Neural crest cell (in vitro differentiated cells): ENCODE results near the gene PSMB2. TPM values are rescaled to one million over a fixed set of nuclear protein-coding genes. Genes with fewer than 3 reads are reported as not detected.

ENCODE experiments used
- DNase-seq: peaks from one replicate; pipeline ENCODE4 v3.0.0; 2021; ENCODE audit warnings: low read depth, mixed read lengths, low spot score
- H3K27ac Mint-ChIP-seq: one replicate; pipeline ENCODE4 v1.8.0; 2021; ENCODE audit warnings: mild to moderate bottlenecking, mixed read lengths; ENCODE audit not compliant: unreplicated experiment
- H3K27me3 Mint-ChIP-seq: 2 replicates; pipeline ENCODE4 v1.8.0; 2021; ENCODE audit warnings: low read depth, mild to moderate bottlenecking, mixed read lengths
- H3K36me3 Mint-ChIP-seq: 2 replicates; pipeline ENCODE4 v1.8.0; 2021; ENCODE audit warnings: low read depth, mild to moderate bottlenecking, mixed read lengths
- H3K4me1 Mint-ChIP-seq: 2 replicates; pipeline ENCODE4 v1.8.0; 2021; ENCODE audit warnings: mixed read lengths
- H3K4me3 Mint-ChIP-seq: one replicate; pipeline ENCODE4 v1.8.0; 2021; ENCODE audit warnings: mild to moderate bottlenecking, mixed read lengths
- H3K9me3 Mint-ChIP-seq: 2 replicates; pipeline ENCODE4 v1.8.0; 2021; ENCODE audit warnings: mixed read lengths
- total RNA-seq: library from RNA; stranded (reverse); gene quantifications from 2 replicates; pipeline ENCODE4 v1.2.1, GENCODE V29; 2021
- TF ChIP-seq, protein P1 (sequence below): fragments of 200-600 bp; sonication (generic); conservative IDR thresholded peaks from 2 replicates; pipeline ENCODE4 v1.5.0; 2021; ENCODE audit warnings: antibody characterized with exemption, mild to moderate bottlenecking

Gene PSMB2
- total RNA-seq, 1 donor from 2014 or later, result 104 TPM

DNA sequence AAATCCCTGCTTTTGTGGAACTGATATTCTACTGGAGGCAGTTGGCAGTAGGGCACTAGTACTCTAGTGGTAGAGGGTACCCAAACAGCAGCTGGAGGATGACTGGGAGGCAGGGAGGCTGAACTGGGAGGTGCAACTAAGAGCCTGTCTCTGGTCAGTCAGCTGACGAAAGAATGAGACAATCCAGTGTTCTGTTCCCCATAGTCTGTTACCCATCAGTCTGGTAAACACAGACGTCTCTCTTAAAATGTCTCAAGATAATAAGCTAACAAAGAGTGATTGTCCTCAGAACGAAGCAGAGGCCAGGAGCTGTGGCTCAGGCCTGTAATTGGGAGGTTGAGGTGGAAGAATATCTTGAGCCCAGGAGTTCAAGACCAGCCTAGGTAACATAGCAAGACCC, 37.9 kb downstream of the PSMB2 start:
- DNase-seq, result no peak
- Mint-ChIP-seq H3K36me3 (peaks cover 28% of the 10 kb centered on the region), H3K4me1 (peaks cover 39% of the 10 kb centered on the region), H3K9me3 (peaks cover 4% of the 10 kb centered on the region), H3K4me3 (no peak overlapping the region), H3K27me3 (no peaks in the 10 kb centered on the region), H3K27ac (no peak overlapping the region)
- TF ChIP-seq, protein P1, sequence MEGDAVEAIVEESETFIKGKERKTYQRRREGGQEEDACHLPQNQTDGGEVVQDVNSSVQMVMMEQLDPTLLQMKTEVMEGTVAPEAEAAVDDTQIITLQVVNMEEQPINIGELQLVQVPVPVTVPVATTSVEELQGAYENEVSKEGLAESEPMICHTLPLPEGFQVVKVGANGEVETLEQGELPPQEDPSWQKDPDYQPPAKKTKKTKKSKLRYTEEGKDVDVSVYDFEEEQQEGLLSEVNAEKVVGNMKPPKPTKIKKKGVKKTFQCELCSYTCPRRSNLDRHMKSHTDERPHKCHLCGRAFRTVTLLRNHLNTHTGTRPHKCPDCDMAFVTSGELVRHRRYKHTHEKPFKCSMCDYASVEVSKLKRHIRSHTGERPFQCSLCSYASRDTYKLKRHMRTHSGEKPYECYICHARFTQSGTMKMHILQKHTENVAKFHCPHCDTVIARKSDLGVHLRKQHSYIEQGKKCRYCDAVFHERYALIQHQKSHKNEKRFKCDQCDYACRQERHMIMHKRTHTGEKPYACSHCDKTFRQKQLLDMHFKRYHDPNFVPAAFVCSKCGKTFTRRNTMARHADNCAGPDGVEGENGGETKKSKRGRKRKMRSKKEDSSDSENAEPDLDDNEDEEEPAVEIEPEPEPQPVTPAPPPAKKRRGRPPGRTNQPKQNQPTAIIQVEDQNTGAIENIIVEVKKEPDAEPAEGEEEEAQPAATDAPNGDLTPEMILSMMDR, result no peak

DNA sequence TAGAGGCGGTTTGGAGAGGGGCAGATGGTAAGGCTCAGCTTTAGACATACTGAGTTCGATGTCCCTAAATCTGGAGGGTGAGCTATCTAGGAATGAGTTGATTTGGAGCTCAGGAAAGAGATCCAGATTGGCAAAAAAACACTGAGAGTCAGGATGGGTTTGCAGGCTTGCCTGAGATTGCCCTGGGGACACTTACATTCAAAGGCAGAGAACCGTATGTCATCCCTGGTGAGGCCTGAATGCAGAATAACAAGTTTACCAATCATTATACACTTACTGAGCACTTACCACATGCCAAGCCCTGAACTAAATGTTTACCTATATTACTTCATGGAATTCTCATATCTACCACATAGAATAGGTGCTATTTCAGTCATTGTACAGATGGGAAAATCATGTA, 40.7 kb downstream of the PSMB2 start:
- H3K27ac Mint-ChIP-seq, result peak overlapping the region; percentile 47
- no peaks in the 10 kb centered on the region for H3K9me3 Mint-ChIP-seq
- H3K4me1 Mint-ChIP-seq, result peaks cover 30% of the 10 kb centered on the region
- H3K36me3 Mint-ChIP-seq, result peaks cover 12% of the 10 kb centered on the region
- TF ChIP-seq, protein P1, result no peak
- H3K27me3 Mint-ChIP-seq, result no peaks in the 10 kb centered on the region
- DNase-seq, result no peak
- H3K4me3 Mint-ChIP-seq, result no peak overlapping the region

DNA sequence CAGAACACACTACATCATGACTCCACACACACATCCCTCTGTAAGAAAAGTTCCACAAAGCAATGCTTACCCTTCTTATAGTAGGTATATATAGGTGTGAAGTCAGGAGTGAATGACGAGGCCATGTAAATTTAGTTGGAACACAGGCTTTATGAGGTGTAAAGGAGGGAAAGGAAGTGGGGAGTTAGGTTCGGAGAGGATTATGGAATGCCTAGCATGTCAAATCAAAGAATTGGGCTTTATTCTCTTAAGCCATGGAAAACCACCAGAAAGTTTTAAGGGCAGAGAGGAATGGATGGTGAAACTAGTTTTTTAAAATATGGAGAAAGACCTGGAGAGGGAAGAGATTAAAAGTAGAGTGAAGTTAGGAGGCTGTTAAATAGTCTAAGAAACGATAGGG, 41.9 kb downstream of the PSMB2 start:
- TF ChIP-seq, protein P1, result no peak
- no peaks in the 10 kb centered on the region for H3K9me3 Mint-ChIP-seq
- H3K4me3 Mint-ChIP-seq, result no peak overlapping the region
- H3K27ac Mint-ChIP-seq, result no peak overlapping the region
- no peak for DNase-seq
- H3K4me1 Mint-ChIP-seq, result peaks cover 22% of the 10 kb centered on the region
- no peaks in the 10 kb centered on the region for H3K27me3 Mint-ChIP-seq
- peaks cover 12% of the 10 kb centered on the region for H3K36me3 Mint-ChIP-seq

DNA sequence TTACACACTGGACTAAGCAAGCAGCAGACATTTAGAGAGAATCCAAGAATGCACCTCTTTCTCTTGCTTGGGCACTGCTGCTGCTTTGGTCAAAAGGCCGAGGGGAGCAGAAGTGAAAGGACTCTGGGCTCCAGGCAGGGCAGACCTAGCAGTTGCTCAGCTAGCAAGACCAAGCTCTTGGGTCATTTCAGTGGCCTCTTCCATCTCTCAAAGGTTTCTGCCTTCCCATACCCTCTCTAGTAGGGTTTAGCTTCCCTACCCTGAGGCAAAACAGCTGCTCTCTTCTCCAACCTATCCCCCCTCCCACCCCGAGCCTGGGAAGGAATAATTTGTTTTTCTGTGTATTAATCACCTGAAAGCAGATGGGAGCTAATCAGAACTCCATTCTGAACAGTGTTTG, 42.4 kb downstream of the PSMB2 start:
- Mint-ChIP-seq H3K4me1 (peaks cover 17% of the 10 kb centered on the region), H3K27me3 (no peaks in the 10 kb centered on the region), H3K36me3 (peaks cover 9% of the 10 kb centered on the region), H3K27ac (peak overlapping the region; percentile 37), H3K9me3 (no peaks in the 10 kb centered on the region), H3K4me3 (no peak overlapping the region)
- no peak for DNase-seq
- TF ChIP-seq, protein P1, result no peak

DNA sequence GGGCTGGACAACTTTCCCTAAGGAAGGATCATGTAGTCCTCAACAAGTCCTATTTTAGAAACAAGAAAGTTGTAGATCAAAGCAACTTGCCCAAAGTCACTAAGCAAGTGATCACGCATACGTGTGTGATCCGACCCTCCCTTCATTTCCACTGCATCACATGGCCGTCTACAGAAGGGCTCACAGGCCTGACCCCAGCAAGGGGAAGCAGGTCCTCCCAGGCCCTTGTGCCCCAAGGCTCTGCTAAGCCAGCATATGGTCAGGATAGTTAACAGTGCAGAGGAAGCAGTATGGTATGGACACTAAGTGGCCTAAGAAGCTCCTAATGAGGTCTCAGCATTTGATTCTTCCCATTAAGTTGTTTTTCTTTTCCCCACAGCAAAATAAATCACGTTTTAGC, 43.5 kb downstream of the PSMB2 start:
- no peak overlapping the region for H3K27ac Mint-ChIP-seq
- H3K27me3 Mint-ChIP-seq, result no peaks in the 10 kb centered on the region

More for the DNA sequence above, 43.5 kb downstream of the PSMB2 start:
- H3K36me3 Mint-ChIP-seq, result peaks cover 3% of the 10 kb centered on the region
- TF ChIP-seq, protein P1, result no peak
- no peaks in the 10 kb centered on the region for H3K9me3 Mint-ChIP-seq
- H3K4me1 Mint-ChIP-seq, result peaks cover 15% of the 10 kb centered on the region
- H3K4me3 Mint-ChIP-seq, result no peak overlapping the region
- no peak for DNase-seq
